ENCODE data around the gene NRDE2. TPM values are rescaled to one million over a fixed set of nuclear protein-coding genes. Genes with fewer than 3 reads are reported as not detected.
"Not testable (repeated sequence)": the region's sequence is repeated elsewhere in the genome, so short reads cannot be mapped to it uniquely, and the experiment has no call there.

Gene NRDE2
- total RNA-seq, 1 donor from 2014 or later = 7.6 TPM

- DNase-seq (ENCODE audit: low read depth) = no peak
Measured at GRCh38 chr14:90342327-90342726, 10.6 kb upstream of the NRDE2 start.

GRCh38 chr14:90341784-90342183 lies 10.0 kb upstream of the NRDE2 start:
- no peak for DNase-seq (ENCODE audit: low read depth)

- not testable (repeated sequence) for DNase-seq (ENCODE audit: low read depth)
Measured at GRCh38 chr14:90341232-90341631, 9.5 kb upstream of the NRDE2 start.

GRCh38 chr14:90336985-90337384 lies 5.2 kb upstream of the NRDE2 start:
- DNase-seq (ENCODE audit: low read depth) = no peak

GRCh38 chr14:90336401-90336800 lies 4.7 kb upstream of the NRDE2 start:
- DNase-seq (ENCODE audit: low read depth) = no peak

GRCh38 chr14:90332271-90332584 lies 487 bp upstream of the NRDE2 start:
- DNase-seq (ENCODE audit: low read depth) = no peak

- DNase-seq (ENCODE audit: low read depth) = no peak
Measured at GRCh38 chr14:90330203-90331196, 1.2 kb downstream of the NRDE2 start.

- no peak for DNase-seq (ENCODE audit: low read depth)
Measured at GRCh38 chr14:90321891-90322290, 9.8 kb downstream of the NRDE2 start.

- DNase-seq (ENCODE audit: low read depth) = no peak
Measured at GRCh38 chr14:90319634-90320541, 11.9 kb downstream of the NRDE2 start.

GRCh38 chr14:90319173-90319572 lies 12.6 kb downstream of the NRDE2 start:
- no peak for DNase-seq (ENCODE audit: low read depth)

- DNase-seq (ENCODE audit: low read depth) = no peak
Measured at GRCh38 chr14:90318016-90318415, 13.7 kb downstream of the NRDE2 start.

- DNase-seq (ENCODE audit: low read depth) = no peak
Measured at GRCh38 chr14:90317286-90317685, 14.5 kb downstream of the NRDE2 start.

- DNase-seq (ENCODE audit: low read depth) = no peak
Measured at GRCh38 chr14:90308561-90308960, 23.2 kb downstream of the NRDE2 start.

- no peak for DNase-seq (ENCODE audit: low read depth)
Measured at GRCh38 chr14:90305176-90305601, 26.6 kb downstream of the NRDE2 start.

GRCh38 chr14:90304502-90304901 lies 27.2 kb downstream of the NRDE2 start:
- no peak for DNase-seq (ENCODE audit: low read depth)

GRCh38 chr14:90303473-90303872 lies 28.3 kb downstream of the NRDE2 start:
- no peak for DNase-seq (ENCODE audit: low read depth)

GRCh38 chr14:90302529-90303303 lies 29.0 kb downstream of the NRDE2 start:
- no peak for DNase-seq (ENCODE audit: low read depth)

GRCh38 chr14:90301668-90302090 lies 30.1 kb downstream of the NRDE2 start:
- peak; percentile 58 for DNase-seq (ENCODE audit: low read depth)

- DNase-seq (ENCODE audit: low read depth) = no peak
Measured at GRCh38 chr14:90301122-90301521, 30.6 kb downstream of the NRDE2 start.

GRCh38 chr14:90300611-90301047 lies 31.1 kb downstream of the NRDE2 start:
- no peak for DNase-seq (ENCODE audit: low read depth)

GRCh38 chr14:90299408-90299807 lies 32.3 kb downstream of the NRDE2 start:
- DNase-seq (ENCODE audit: low read depth) = no peak

Measured in myocyte (in vitro differentiated cells).